Measurements from ENCODE around the gene PPP2R5B. TPM values are rescaled to one million over a fixed set of nuclear protein-coding genes. Genes with fewer than 3 reads are reported as not detected.

Gene PPP2R5B
- total RNA-seq, 1 donor from 2014 or later, result 32.1 TPM

DNA sequence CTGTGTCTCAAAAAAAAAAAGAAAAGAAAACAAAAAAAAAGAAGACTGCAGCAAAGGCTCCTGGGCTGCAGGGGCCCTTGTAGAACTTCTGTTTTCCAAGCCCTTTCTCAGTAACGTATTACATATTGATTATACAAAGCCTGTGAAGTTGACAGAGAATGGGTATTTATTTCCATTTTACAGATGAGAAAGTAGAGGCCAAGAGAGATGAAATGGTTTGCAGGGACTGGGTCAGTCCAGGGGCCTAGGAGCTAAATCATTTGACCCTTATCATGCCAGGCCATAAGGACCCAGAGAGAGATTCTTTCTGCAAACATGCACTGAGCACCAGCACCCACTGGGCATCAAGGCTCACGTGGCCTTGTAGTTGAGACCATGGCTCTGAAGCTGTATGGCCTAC lies 4.5 kb downstream of the PPP2R5B start:
- DNase-seq (ENCODE audit: low read depth), result no peak

DNA sequence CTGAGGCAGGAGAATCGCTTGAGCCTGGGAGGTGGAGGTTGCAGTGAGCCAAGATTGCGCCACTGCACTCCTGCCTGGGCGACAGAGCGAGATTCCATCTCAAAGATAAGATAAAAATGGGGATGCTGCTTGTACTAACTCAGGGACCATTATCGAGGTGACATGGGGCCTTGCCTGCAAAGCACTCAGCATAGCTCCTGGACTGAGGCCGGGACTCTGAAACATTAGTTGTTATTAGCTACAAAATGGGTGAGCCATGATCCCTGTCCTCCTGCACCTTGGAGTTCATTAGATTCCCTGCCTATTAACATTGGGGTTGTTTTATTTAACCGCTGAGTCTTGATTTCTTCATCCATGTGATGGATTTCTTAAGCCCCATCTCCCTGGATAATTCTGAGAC lies 5.1 kb downstream of the PPP2R5B start:
- no peak for DNase-seq (ENCODE audit: low read depth)

DNA sequence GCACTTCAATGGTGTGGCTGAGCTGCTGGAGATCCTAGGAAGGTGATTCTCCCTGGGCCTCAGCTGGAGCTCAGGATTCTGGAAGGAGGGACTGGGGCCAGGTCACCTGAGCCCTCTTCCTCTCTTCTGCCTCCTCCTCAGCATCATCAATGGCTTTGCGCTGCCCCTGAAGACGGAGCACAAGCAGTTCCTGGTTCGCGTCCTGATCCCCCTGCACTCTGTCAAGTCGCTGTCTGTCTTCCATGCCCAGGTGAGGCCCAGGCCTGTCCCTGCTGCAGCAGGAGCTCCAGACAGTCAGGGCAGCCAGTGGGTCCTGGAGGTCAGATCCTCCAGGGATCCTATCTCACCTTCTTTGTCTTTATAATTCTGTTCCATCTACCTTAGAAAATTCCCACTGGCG lies 5.9 kb downstream of the PPP2R5B start:
- no peak for DNase-seq (ENCODE audit: low read depth)

DNA sequence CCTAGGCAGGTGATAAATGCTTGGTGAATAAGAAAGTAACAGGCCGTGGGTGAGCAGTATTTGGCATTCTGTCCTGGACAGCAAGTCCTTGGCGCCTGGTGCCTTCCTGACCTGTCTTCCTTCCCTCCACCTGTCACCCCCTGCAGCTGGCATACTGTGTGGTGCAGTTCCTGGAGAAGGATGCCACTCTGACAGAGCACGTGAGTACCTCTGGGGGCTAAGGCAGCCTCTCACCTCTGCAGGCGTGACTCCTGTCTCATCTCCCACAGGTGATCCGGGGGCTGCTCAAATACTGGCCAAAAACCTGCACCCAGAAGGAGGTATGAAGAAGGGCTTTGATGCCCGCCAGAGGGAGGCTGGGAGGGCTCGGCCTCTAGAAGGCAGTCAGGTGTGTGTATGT lies 6.8 kb downstream of the PPP2R5B start:
- no peak for DNase-seq (ENCODE audit: low read depth)

DNA sequence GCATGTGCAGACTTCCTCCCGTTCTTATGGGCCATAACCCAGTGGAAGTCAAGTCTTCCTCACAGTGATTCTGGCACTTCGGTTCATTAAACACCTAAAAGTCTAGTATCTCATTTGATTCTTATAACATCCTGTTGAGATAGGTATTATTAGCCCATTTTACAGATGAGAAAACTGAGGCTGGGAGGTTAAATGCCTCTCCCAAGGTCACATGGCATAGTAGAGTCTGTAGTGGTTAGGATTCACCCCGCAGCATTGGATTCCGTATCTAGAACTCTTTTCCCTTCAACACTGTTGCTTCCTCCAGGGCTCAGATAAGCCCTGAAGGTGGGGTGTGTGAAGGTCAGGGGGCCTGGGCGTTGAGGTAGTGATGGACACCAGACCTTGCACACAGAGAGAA lies 7.8 kb downstream of the PPP2R5B start:
- DNase-seq (ENCODE audit: low read depth), result no peak

DNA sequence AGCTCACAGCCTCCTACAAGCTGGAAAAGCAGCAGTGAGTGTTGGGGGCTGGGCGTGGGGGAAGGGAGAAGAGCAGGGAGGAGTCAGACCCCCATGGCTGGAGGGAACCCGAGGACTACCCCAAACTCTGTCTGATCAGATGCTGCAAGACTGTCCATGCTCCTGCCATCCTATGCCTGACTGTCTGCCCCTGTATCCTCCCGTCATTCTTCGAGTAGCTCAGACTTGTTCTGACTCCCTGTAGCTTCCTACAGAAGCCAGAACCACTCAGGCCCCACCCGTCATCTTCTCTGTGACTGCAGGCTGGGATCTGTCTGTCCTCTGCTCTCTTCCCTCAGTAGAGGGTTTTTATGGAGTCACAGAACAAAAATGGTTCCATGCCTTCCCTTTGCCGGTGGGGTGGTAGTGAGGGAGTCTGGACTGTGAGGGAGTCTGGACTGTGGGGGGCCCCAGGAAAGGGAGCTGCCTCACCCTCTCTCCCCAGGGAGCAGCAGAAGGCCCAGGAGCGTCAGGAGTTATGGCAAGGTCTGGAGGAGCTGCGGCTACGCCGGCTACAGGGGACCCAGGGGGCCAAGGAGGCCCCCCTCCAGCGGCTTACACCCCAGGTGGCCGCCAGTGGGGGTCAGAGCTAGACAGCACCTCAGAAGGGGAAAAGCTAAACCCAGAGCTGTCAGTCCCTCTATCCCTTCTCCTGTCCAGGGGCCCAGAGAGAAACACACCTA lies 8.9 kb downstream of the PPP2R5B start:
- DNase-seq (ENCODE audit: low read depth), result no peak

DNA sequence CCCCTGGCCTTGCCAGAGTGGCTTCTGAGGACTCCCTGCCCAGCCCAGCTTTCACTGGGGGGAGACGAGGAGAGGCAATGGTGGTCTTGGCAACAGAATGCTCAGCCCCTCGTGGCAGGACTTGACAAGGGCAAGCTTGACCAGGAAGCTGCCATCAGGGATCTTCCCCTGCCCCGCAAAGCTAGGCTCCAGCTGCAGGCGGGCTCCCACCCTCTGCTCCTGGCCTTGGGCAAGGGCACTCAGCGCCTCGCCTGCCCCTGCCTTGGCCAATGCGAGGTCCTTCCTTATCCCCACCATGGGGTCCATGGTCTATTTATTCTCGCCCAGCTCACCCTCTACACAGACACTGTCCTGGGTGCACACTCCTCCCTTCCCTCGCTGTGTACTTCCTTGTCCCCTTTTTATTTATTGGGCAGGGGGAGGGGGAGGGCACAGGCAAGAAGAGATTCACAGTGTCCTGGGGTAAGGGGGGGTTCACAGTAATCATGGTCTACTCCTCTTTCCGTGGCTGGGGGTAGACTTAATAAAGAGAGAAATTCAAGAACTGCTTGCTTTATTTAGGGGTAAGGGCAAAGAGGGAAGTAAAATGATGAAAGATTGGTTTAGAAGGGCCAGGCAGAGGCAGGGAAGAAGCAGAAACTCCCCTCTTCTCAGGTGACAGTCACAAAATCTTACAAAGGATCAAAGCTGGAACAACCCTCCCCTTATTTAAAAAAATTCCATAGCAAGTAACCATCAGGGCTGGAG lies 9.6 kb downstream of the PPP2R5B start:
- no peak for DNase-seq (ENCODE audit: low read depth)

DNA sequence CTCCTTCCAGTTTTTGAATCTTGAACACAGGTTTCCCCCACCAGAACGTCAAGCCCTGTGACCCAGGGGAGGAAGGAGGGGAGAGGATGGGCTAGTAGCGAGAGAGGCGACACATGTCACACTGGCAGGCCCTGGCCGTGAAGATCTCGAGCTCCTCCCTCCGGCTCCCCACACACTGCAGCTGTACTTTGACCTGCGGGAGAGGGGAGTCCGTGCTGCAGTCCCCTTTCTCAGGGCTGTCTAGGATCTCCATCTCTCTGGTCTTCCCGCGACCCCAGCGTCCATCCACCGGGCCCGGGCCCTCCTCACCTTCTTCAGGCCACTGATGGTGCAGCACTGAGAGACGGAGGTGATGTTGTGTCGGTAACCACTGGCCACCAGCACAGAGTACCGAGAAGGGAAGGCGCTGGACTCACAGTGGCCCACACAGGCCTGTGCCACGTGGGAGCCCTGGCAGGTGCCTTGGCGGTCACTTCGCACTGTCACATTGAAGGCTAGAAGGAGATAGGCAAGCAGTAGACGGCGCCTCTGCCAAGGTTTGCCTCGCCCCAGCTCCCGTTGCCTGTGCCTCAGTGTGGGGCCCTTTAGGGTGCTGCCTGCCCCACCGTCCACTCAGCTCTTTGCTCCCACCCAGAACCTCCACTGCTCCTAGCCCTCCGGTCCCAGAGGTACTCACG lies 10.3 kb downstream of the PPP2R5B start:
- no peak for DNase-seq (ENCODE audit: low read depth)

DNA sequence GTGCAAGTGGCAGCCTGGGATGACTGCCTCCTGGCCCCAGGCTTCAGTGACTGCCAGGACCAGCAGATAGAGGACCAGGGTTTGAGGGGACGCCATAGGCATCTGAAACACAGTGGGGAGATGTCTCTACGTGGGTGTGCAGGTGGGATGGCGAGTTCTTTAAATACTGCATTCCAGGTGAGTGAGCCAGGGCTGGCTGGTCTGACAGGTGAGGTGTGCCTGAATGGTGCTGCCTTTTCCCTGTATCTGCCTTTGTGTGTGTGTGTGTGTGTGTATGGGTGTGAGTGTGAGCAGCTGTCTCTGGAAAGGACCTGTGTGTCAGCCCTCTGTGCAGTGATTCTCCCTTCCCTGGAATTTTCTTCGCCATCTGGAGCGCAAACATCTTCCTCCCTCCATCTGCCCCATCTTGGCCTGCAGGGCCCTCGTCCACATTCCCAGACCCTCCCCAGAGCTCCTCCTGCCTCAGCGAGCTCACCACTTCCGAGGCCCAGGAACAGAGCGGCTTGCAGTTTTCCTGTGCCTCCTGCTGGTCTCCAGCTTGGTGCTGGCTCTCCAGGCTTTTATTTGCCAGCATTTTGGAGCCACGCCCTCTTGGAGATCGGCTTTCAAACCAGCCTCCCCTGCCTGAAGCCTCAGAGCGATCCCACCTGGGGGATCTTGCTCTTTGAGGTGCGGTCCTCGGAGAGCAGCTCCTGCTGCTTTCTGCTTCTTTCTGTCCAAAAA lies 11.0 kb downstream of the PPP2R5B start, which contains the start of gene GPHA2:
TSS of gene GPHA2 (minus strand) at position 535 of the 723 bp plus-strand sequence. CDS start at position 102, 433 bp downstream.
- peak; percentile 6 for DNase-seq (ENCODE audit: low read depth)

DNA sequence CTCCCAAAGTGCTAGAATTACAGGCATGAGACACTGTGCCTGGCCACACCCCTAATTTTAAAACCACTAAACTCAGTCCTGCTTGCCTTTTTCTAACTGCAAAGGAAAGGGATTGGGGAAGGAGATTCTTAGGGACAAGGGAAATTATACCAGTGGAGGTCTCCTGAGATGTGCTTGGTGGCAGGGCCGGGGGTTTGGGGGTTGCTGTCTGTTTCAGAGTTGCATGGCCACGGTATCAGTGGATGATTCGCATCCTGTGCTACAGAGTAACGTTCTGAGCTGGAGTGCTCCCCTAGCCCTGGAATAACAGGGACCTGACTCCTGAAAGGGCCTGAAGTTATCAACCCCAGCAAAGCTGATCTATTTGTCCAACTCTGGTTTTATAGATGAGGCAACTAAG lies 12.1 kb downstream of the PPP2R5B start:
- no peak for DNase-seq (ENCODE audit: low read depth)

DNA sequence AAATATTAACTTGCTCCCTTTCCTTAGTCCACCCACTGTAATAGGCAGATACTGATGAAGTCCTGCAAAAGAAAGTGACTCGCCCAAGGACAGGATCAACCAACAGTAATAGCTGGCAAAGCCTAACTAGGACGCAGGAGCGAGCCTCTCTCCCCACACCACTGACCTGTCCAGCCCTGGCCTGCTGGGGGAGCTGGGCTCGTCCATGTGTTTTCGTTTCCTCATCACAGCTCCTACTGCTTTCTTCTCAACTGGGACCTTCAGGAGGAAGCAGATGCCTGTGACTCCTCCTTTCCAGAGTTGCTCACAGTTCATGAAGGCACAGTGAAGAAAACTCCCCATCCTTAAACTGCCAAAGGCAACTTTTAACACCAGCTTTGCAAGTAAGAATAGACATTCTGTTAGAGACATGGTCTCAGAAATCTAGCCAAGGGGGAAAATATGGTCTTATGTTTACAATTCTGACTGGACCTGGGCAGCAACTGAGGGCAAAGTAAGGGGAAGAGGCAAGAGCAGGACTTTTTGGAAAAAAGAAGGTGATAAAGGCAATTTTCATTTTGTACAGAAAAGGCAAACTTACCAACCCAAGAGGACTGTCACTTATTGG lies 22.8 kb downstream of the PPP2R5B start:
- no peak for DNase-seq (ENCODE audit: low read depth)

DNA sequence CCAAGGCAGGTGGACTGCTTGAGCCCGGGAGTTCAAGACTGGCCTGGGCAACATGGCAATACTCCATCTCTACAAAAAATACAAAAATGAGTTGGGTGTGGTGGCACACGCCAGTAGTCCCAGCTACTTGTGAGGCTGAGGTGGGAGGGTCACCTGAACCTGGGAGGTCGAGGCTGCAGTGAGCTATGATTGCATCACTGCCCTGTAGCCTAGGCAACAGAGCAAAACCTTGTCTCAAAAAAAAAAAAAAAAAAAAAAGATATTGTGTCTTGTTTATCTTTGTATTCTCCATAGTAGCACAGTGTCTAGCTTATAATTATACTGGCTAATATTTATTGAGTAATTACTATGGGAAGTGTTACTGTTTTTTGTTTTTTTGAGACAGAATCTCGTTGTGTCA lies 27.0 kb downstream of the PPP2R5B start:
- DNase-seq (ENCODE audit: low read depth), result no peak

DNA sequence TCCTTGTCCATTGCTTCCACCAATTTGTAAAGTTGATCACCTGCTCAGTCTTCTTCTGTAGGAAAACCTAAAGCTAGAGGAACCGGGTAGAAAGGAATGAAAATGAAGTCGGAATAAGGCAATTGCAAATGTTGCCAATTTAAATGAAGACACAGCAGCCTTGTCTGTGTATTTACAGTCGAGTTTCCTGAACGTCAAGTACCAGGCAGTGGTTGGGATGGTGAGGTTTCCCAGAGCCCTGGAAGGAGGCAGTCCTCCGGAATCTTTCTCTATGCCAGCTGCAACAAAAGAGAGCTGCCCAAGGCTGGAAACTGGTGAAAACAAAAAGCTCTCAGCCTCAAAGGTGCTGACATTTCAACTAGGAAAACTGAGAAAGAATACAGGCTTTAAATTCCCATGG lies 29.7 kb downstream of the PPP2R5B start:
- DNase-seq (ENCODE audit: low read depth), result no peak

DNA sequence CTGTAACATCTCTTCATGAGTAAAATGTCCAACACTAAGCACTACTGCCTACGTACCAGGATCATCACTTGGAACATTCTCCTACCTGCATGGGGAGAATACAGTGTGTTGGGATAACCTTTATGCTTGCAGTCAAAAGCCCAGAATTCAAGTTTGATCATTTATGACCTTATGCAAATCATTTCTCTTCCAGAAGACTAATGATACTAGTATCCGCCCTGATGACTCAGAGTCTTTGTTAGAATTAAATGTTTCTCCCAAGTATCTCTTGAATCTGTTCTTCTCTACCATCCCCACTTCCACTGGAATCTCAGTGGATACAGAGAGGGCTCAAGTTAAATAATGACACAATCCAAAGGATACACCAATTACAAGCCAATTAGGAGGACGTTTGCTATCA lies 35.0 kb downstream of the PPP2R5B start:
- DNase-seq (ENCODE audit: low read depth), result no peak

DNA sequence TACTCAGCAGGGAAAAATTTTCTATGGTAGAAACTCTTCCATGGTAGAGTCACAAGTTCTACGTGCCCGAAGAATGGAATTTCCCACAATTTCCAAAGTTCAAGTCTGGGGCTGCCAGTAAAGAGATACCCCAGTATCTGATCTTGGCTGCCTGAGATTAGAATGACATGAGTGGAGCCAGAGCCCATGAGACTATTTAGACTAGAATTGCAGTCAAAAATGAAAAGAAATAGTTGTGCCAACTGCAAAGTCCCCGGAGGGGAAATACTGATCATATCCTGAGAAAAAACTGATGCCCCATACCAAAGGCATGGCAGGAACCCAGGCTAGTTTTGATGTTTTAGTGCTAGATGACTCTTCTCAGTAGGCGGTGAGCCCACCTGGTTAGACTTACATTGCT lies 36.2 kb downstream of the PPP2R5B start:
- no peak for DNase-seq (ENCODE audit: low read depth)

DNA sequence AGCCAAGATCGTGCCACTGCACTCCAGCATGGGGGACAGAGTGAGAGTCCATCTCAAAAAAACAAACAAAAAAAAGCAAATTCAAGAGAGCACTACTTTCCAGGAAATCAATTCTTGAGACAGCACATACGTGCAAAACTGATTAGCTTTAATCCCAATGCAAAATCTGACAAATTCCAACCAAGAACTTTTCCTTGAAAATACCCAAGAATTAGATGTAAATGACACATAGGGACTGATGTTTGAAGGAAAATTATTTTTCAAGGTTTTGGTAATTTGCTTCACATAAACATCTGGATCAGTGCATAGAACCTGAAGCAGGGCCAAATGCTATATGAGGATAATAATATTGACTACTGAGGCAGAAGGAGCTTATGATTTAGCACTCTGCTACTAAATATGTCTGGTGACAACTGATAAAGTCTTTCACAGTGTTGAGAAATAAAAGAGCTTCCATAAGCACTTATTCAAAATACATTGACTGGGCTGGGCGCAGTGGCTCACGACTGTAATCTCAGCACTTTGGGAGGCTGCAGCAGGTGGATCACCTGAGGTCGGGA lies 38.7 kb downstream of the PPP2R5B start:
- DNase-seq (ENCODE audit: low read depth), result no peak

DNA sequence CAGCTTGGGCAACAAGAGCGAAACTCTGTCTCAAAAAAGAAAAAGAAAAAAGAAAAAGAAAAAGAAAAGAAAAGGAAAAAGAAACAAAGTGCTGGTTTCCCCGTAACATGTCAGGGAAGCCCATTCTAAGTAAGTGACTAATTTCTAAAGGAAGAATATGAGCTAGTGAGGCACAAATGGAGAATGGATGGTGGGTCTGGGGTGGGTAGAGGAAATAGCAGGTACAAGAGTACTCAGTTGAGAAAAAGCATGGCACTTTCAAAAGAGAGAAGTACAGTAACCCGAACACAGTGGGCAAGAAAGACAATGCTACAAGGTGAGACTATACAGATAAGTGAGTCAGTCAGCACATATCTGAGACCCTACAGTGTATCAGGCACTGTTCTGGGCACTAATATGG lies 42.9 kb downstream of the PPP2R5B start:
- no peak for DNase-seq (ENCODE audit: low read depth)

DNA sequence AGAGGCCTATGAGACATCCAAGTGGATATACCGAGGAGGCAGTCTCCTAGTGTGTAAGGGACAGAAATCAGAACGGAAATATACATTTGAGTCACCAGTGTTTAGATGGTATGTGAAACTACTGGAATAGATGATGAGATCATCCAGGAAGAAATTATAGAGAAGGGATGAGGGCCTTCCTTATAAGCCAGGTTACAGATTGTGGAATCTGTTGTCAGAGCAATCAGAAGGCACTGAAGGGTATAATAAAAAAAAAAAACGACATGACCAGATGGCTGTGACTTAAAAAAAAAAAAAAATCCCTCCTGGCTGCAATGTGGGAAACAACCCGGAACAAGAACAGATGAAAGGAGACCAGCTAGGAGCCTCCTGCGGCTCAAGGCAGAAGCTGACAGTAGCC lies 44.7 kb downstream of the PPP2R5B start:
- DNase-seq (ENCODE audit: low read depth), result no peak

DNA sequence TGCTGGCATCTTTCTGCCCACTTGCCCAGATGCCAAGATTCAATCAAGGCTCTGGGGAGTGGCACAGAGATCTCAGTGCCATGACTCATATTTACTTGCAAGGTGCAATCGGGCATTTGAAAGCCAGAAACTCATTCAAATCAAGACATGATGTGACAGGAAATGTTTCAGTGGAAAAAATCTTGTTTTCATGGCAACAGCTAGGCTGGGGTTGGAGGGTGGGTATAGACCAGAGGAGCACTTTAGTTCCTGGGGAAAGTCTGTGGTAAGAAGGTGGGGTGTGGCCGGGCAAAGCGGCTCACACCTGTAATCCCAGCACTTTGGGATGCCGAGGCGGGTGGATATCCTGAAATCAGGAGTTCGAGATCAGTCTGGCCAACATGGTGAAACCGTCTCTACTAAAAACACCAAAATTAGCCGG lies 46.3 kb downstream of the PPP2R5B start:
- DNase-seq (ENCODE audit: low read depth), result no peak

DNA sequence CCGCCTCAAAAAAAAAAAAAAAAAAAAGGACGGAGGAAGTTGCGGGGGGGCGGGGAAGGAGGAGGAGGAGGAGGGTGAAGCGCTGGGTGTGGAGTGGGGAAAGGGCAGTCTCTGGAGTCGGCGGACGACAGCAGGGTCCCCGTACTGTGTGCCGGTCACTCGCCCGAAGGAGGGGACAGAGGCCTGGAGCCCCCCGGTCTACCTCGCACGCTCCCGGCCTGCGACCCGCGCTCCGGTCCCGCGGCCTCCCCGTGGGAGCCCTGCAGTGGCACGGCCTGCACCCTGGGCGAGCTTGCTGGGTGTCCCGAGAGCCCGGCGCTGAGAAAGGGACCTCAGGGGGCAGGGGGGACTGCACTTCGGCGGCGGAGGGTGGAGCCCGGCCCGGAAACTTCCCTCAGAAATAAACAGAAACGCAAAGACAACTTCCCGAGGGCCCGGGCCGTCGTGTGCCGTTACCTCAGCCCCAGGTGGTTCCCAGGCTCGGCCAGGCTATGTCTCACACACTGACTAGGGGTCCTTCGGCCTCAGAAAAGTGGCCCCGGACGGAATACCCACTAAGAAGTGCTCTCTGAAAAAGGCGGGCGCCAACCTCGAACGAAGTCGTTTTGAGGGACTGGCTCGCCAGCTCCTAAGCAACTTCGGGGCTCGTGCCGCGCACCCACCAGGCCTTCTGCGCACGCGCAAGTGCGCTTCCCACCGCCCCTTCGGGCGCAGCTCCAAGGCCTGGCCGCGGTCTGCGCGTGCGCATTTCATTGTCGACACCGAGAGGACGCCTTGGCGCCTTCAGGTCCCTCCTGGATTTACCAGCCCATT lies 47.1 kb downstream of the PPP2R5B start, which contains the start of gene MAJIN:
TSS of gene MAJIN (minus strand) at position 688 of the 813 bp plus-strand sequence. CDS start 12,703 bp downstream, outside the sequence.
- DNase-seq (ENCODE audit: low read depth), result no peak

Data from myocyte (in vitro differentiated cells).